ENCODE data around the gene BID.

BID gene

DNA sequence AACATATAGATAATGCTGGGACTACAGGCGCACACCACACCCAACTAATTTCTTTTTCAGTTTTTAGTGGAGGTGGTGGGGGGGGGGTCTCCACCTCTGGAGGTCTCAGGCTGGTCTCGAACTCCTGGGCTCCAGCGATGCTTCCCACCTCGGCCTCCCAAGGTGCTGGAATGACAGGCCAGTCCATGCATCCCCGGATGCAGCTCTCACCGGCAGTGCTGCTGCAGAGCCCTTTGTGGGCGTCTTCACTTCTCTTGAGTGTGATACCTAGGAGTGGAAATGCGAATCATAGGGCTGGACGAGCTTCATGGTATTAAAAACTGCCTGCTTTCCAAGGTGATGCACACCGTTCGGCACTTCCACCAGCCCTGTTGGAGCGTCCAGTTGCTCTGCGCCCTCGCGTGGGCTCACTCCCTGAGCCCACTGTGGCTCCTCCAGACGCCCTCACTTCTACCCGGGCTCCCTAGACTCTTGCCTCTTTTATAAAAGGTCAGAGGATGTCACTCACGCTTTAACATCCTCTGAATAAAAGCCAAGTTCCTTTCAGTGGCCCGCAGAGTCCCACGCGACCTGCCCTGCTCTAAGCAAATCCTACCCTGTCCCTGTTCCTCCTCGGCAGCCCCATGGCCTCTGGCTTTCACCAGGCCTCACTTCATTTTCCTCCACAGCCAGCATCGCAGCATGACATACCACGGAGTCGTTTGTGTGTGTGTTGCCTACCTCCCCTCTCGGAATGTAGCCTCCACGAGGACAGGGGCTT lies 837 bp upstream of the BID start:
- TF ChIP-seq, protein P1, sequence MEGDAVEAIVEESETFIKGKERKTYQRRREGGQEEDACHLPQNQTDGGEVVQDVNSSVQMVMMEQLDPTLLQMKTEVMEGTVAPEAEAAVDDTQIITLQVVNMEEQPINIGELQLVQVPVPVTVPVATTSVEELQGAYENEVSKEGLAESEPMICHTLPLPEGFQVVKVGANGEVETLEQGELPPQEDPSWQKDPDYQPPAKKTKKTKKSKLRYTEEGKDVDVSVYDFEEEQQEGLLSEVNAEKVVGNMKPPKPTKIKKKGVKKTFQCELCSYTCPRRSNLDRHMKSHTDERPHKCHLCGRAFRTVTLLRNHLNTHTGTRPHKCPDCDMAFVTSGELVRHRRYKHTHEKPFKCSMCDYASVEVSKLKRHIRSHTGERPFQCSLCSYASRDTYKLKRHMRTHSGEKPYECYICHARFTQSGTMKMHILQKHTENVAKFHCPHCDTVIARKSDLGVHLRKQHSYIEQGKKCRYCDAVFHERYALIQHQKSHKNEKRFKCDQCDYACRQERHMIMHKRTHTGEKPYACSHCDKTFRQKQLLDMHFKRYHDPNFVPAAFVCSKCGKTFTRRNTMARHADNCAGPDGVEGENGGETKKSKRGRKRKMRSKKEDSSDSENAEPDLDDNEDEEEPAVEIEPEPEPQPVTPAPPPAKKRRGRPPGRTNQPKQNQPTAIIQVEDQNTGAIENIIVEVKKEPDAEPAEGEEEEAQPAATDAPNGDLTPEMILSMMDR (IDR thresholded peaks at IDR 0.05; ENCODE audit: low read depth, low read length), result no peak
- no peak overlapping the region for H3K4me3 ChIP-seq (replicated peaks in 1 of 2; ENCODE audit: low read depth in 2 of 2, low read length in 2 of 2)
- no peak for DNase-seq (ENCODE audit: low read depth in 2 of 2)

DNA sequence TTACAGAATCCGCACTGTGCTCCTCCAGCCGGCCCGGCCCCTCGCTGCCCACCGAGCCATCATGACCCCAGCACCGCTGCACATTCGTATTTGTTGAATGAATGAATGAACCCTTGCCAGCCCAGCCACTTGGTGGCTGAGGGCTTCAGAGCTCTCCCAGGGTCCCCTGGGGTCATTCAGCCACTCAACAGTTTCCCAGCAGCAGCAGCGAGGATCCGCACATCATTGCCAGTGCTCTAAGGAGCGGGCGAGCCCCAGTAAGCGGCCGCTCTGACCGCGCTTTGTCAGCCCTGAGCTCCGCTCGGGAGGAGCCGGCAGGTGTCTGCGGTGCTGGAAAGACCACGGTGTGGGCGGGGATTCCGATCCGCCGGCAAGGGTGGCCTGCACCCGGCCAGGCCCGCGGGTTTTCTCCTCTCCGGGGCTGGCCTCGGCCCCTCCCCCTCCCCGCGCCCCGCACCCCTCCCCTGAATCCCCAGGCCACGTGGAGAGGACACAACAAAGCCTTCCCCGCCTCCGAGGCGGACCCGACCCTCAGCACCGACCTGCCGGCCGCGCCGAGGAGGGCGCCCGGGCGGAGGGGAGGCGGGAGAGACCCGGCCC lies 563 bp downstream of the BID start:
- peak overlapping the region; percentile 55 to 63 for H3K4me3 ChIP-seq (replicated peaks in 1 of 2; ENCODE audit: low read depth in 2 of 2, low read length in 2 of 2)
- TF ChIP-seq, protein P1 (IDR thresholded peaks at IDR 0.05; ENCODE audit: low read depth, low read length), result no peak
- peak in 1 of 2 donors; percentile 24 for DNase-seq (ENCODE audit: low read depth in 2 of 2)

DNA sequence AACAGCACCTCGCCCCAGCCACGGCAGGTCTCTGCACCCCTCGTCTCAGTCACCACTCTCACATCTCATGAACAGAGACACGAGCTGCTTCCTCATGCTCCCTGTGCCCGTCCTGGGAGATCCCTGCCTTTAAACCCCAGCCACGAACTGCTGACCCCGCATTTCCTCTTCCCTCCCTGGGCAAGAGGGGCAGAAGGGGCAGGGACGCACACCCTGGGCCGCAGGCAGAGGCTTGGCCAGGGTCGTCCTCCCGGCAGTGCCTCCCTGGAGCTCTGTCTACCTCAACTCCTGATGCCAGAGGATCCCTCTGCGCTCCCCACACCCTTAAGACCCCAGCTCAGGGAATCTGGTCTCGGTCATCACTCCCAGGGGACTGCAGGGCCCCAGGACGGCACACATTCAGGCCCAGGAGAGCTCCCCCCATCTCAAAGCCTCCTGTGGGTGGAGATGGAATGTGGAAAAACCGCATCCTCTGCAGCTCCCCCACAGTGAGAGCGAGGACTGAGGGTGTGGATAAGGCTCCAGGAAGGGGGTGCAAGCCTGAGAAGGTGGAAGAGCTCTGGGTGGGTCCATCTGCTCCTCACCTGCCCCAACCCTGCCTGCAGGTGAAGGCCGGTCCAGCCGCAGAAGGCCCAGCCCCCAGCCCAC lies 1.2 kb downstream of the BID start:
- peak; percentile 19 to 32 for DNase-seq (ENCODE audit: low read depth in 2 of 2)
- TF ChIP-seq, protein P1 (IDR thresholded peaks at IDR 0.05; ENCODE audit: low read depth, low read length), result no peak
- H3K4me3 ChIP-seq (replicated peaks in 1 of 2; ENCODE audit: low read depth in 2 of 2, low read length in 2 of 2), result peak overlapping the region; percentile 55 to 63

DNA sequence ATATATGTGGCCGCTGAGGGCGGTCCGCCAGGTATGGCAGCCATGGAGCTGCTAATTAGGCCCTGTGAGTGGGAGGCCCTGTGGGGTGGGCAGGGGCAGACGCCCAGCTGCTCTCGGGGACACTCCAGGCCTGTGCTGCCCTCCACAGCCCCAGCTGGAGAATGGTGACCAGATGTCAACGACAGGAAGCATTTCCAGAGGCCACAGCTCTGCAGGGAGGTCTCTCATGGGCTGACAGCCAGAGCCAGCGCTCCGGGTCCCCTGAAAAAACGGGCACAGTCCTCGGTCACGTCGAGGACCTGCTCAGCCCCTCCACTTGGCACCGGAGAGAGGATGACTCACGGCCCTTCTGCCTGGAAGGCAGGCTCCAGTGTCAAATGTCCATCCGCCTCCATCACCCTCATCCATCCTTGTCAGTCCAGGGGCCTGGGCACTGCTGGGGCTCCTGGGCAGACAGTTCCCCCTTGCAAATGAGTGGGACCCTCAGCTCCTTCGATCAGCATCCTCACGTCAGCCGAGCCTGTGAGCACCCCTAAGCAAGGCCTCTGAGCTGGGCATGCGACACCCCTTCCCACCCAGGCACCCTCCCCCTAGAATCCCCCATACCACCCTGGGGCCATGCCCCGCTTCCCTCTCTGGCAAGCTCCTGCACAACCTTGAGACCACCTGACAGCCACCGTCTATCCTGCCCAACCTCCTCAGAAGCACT lies 1.9 kb downstream of the BID start:
- DNase-seq (ENCODE audit: low read depth in 2 of 2), result no peak
- TF ChIP-seq, protein P1 (IDR thresholded peaks at IDR 0.05; ENCODE audit: low read depth, low read length), result no peak
- no peak overlapping the region for H3K4me3 ChIP-seq (replicated peaks in 1 of 2; ENCODE audit: low read depth in 2 of 2, low read length in 2 of 2)

DNA sequence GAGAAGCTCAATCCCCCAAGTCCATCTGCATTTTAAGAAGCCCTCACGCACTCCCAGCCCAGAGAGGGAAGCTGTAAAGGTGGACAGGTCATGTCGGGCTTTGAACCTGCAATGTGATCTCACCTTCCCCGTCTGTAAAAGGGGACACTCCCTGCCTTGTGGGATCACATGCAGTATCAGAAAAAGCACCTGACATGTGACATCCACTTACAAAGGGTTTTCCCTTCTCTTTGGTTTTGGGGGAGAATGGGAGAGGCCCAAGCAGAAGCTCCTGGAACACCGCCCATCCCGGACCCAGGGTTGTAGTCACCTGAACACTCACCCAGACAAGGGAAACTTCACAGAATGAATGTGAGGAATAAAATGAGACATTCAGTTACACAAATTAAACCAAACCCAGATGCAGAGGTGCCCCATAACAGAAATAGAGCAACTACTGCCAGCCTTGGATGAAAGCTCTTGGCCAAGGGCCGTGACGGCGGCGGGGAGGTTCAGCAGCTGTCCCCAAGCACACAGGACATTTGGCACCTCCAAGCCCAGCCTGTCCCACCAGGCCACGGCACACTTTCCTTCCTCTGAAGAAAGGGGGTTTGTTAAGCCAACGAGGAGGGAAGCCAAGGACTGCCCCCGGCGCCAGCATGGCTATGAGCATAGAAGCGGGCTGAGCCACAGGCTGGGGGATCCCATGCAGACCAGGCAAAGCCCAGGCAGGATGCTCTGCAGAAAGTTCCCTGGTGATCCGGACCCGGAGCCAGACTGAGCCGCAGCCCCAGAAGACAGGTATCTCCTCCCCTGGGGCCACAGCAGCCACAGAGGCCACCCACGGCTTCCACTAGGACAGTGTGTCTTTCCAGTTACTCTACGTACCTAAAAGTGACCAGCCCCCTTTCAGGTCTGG lies 3.8 kb downstream of the BID start:
- TF ChIP-seq, protein P1 (IDR thresholded peaks at IDR 0.05; ENCODE audit: low read depth, low read length), result no peak
- DNase-seq (ENCODE audit: low read depth in 2 of 2), result no peak
- H3K4me3 ChIP-seq (replicated peaks in 1 of 2; ENCODE audit: low read depth in 2 of 2, low read length in 2 of 2), result no peak overlapping the region

DNA sequence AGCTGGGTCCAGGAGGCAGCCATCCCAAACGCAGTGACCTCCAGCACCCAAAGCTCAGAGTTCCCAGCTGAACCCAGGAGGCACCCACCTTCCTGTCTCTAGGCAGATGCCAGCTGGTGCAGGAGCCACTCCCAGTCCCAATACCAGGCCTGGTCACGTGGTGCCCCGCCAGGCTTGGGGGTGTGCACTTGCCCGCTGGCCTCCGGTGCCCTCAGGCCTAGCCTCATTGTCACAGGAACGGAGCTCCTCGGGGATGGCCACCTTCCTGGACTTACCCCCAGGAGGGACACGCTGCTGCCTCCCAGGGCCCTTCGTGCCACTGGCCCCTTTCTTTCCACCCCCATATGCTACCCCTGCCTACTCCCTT lies 4.6 kb downstream of the BID start:
- DNase-seq (ENCODE audit: low read depth in 2 of 2), result no peak
- TF ChIP-seq, protein P1 (IDR thresholded peaks at IDR 0.05; ENCODE audit: low read depth, low read length), result no peak
- H3K4me3 ChIP-seq (replicated peaks in 1 of 2; ENCODE audit: low read depth in 2 of 2, low read length in 2 of 2), result no peak overlapping the region
